B cell (primary cell): ENCODE data around the gene CDC37. TPM values are rescaled to one million over a fixed set of nuclear protein-coding genes. Genes with fewer than 3 reads are reported as not detected.

Experiments
- ATAC-seq: fragments of 200-7000 bp; cut with Tn5 transposase; one replicate; pipeline ENCODE4 v1.10.0; 2021; ENCODE audit warnings: low read depth, mild to moderate bottlenecking, moderate number of reproducible peaks, moderate library complexity
- CTCF ChIA-PET: fragments of 350-600 bp; sonication (Branson Sonifier 250); formaldehyde crosslinking; loops from one replicate; lab custom pipeline; 2021; ENCODE audit warnings: antibody characterized with exemption, inconsistent platforms; lab: Charles Lee
- POLR2A ChIA-PET: fragments of 350-600 bp; sonication (Branson Sonifier 250); formaldehyde crosslinking; loops from one replicate; lab custom pipeline; 2021; ENCODE audit warnings: antibody characterized with exemption; lab: Charles Lee
- DNase-seq: peaks from one replicate; pipeline ENCODE4 v3.0.0; 2013
- H2AFZ ChIP-seq: 2 replicates; pipeline ENCODE4 v1.6.1; 2012; ENCODE audit warnings: mild to moderate bottlenecking, low read depth, low read length; ENCODE audit not compliant: insufficient read depth, poor library complexity, severe bottlenecking
- H3K27ac ChIP-seq, 2 donors: 1 replicate in 1 of 2; 2 replicates in 1 of 2; pipeline ENCODE4 v1.5.1; 2012 to 2013; ENCODE audit warnings: low read length in 2 of 2, mild to moderate bottlenecking in 2 of 2, moderate library complexity in 1 of 2
- H3K27me3 ChIP-seq, 4 experiments: fragments of 200-600 bp in 1 of 4; sonication (generic) in 1 of 4; replicated peaks in 1 of 4; 1 replicate in 2 of 4; 2 replicates in 2 of 4; pipeline versions ENCODE4 v1.6.1 to v1.7.0; 2013 to 2016; ENCODE audit warnings: low read length in 3 of 4, mild to moderate bottlenecking in 2 of 4, mixed read lengths in 1 of 4, moderate library complexity in 1 of 4; ENCODE audit not compliant: insufficient read depth in 4 of 4, control insufficient read depth in 3 of 4; ENCODE audit errors: control extremely low read depth in 1 of 4
- H3K36me3 ChIP-seq, 2 experiments: replicated peaks in 1 of 2; 1 replicate in 1 of 2; 2 replicates in 1 of 2; pipeline versions ENCODE4 v1.6.1 to v1.7.1; 2013; ENCODE audit warnings: low read length in 1 of 2; ENCODE audit not compliant: insufficient read depth in 2 of 2, control insufficient read depth in 1 of 2; ENCODE audit errors: control extremely low read depth in 1 of 2, extremely low read depth in 1 of 2
- H3K4me1 ChIP-seq, 2 donors: fragments of 200-600 bp in 1 of 2; sonication (generic) in 1 of 2; 1 replicate in 1 of 2; 2 replicates in 1 of 2; pipeline versions ENCODE4 v1.5.1 to v1.6.1; 2013 to 2017; ENCODE audit warnings: low read length in 2 of 2; ENCODE audit not compliant: control insufficient read depth in 2 of 2, insufficient read depth in 2 of 2
- H3K4me2 ChIP-seq: replicated peaks from 2 replicates; pipeline ENCODE3; 2012; ENCODE audit warnings: mild to moderate bottlenecking, low read depth, low read length; ENCODE audit not compliant: poor library complexity, severe bottlenecking
- H3K4me3 ChIP-seq, 5 experiments: fragments of 200-600 bp in 1 of 5; sonication (generic) in 1 of 5; 1 replicate in 3 of 5; 2 replicates in 2 of 5; pipeline versions ENCODE4 v1.5.1 to v1.7.0; 2011 to 2016; ENCODE audit warnings: low read length in 4 of 5, mild to moderate bottlenecking in 4 of 5, low read depth in 2 of 5, control low read depth in 1 of 5, moderate library complexity in 1 of 5; ENCODE audit not compliant: insufficient read depth in 1 of 5; ENCODE audit errors: control extremely low read depth in 1 of 5, extremely low read depth in 1 of 5
- H3K79me2 ChIP-seq: fragments of 200-600 bp; sonication (generic); one replicate; pipeline ENCODE4 v1.6.0; 2016; ENCODE audit warnings: low read length; ENCODE audit not compliant: control insufficient read depth, insufficient read depth
- H3K9ac ChIP-seq: fragments of 200-600 bp; sonication (generic); 2 replicates; pipeline ENCODE4 v1.6.1; 2017; ENCODE audit warnings: mild to moderate bottlenecking, low read length, moderate library complexity
- H3K9me3 ChIP-seq, 3 donors: one replicate each; pipeline versions ENCODE4 v1.6.1 to v1.7.1; 2013; ENCODE audit warnings: low read length in 2 of 3; ENCODE audit not compliant: control insufficient read depth in 2 of 3, insufficient read depth in 1 of 3; ENCODE audit errors: control extremely low read depth in 1 of 3
- H4K20me1 ChIP-seq: 2 replicates; pipeline ENCODE4 v1.6.0; 2012; ENCODE audit warnings: mild to moderate bottlenecking, low read length; ENCODE audit not compliant: insufficient read depth, control insufficient read depth, poor library complexity, severe bottlenecking
- H3K27ac Mint-ChIP-seq: one replicate; pipeline ENCODE4 v1.8.0; 2021; ENCODE audit warnings: mixed read lengths
- H3K27me3 Mint-ChIP-seq: one replicate; pipeline ENCODE4 v1.8.0; 2021; ENCODE audit warnings: mixed read lengths
- H3K4me1 Mint-ChIP-seq: one replicate; pipeline ENCODE4 v1.8.0; 2021; ENCODE audit warnings: mixed read lengths
- H3K4me3 Mint-ChIP-seq: one replicate; pipeline ENCODE4 v1.8.0; 2021; ENCODE audit warnings: mixed read lengths
- H3K9me3 Mint-ChIP-seq: one replicate; pipeline ENCODE4 v1.8.0; 2022; ENCODE audit warnings: mixed read lengths; ENCODE audit not compliant: insufficient read depth
- CTCF ChIP-seq: fragments of 200-600 bp; IDR thresholded peaks from one replicate; pipeline ENCODE4 v1.8.0; 2022; ENCODE audit warnings: antibody characterized with exemption, mild to moderate bottlenecking
- EZH2 ChIP-seq: IDR thresholded peaks from 2 replicates; pipeline ENCODE4 v1.6.1; 2012; ENCODE audit warnings: borderline replicate concordance, low read depth, mild to moderate bottlenecking, moderate library complexity, low read length; ENCODE audit not compliant: insufficient read depth, poor library complexity, severe bottlenecking
- WGBS: methylation state at CpG from one replicate; pipeline ENCODE4 v1.1.5; 2013; ENCODE audit warnings: missing lambda C conversion rate; ENCODE audit not compliant: insufficient coverage; 5-methylcytosine and 5-hydroxymethylcytosine counted together
- intact Hi-C: fragments of 100-400 bp; cut with micrococcal nuclease; formaldehyde crosslinking; loops from one replicate; pipeline ENCODE4 v1.10.0; 2022
- polyA plus RNA-seq: library from polyadenylated mRNA; depleted of rRNA; stranded (reverse); fragments of >200 nt; gene quantifications from 2 replicates; pipeline ENCODE4 v1.2.3, GENCODE V29; 2012
- total RNA-seq, 2 donors: library from RNA; stranded (reverse); fragments of 120-200 nt in 1 of 2; gene quantifications; 1 replicate in 1 of 2; 2 replicates in 1 of 2; pipeline versions ENCODE4 v1.2.3 to v1.2.4, GENCODE V29; 2013 to 2022

CDC37 gene
- total and polyA plus RNA-seq, 2 donors (not counting 1 experiment from before 2014, with no cell fraction given), result 193 to 408 TPM

- H3K4me1 ChIP-seq, result no peaks in the 10 kb centered on the region
- no peaks in the 10 kb centered on the region for H4K20me1 ChIP-seq
- DNase-seq, result no peak
- H3K9ac ChIP-seq, result no peak overlapping the region
- H3K4me2 ChIP-seq, result no peak overlapping the region
- TF ChIP-seq CTCF (no peak), EZH2 (no peak)
- Mint-ChIP-seq H3K9me3 (no peaks in the 10 kb centered on the region), H3K27ac (no peak overlapping the region), H3K4me1 (no peaks in the 10 kb centered on the region), H3K27me3 (no peaks in the 10 kb centered on the region), H3K4me3 (no peak overlapping the region)
- intact Hi-C loops, result no loop called here
- H3K4me3 ChIP-seq, result no peak overlapping the region
- peaks cover 0 to 13% of the 10 kb centered on the region in 2 experiments for H3K36me3 ChIP-seq
- POLR2A ChIA-PET, result interaction anchor here (1.0 kb wide), 1 partner anchor 57 kb away, joined by 3 read pairs; no protein-coding TSS in a partner anchor
- no peak overlapping the region for H3K27ac ChIP-seq
- no peak overlapping the region for H2AFZ ChIP-seq
- H3K79me2 ChIP-seq, result no peaks in the 10 kb centered on the region
- no peaks in the 10 kb centered on the region for H3K9me3 ChIP-seq
- CTCF ChIA-PET, result interaction anchor here (0.8 kb wide), 1 partner anchor 78 kb away, joined by 4 read pairs; no protein-coding TSS in a partner anchor
- H3K27me3 ChIP-seq, result no peaks in the 10 kb centered on the region
- ATAC-seq, result no peak
- WGBS, result 91% methylated on average over 9 of the region's 10 CpGs
Measured at GRCh38 chr19:10346509-10346908, 56.8 kb downstream of the CDC37 start.

GRCh38 chr19:10344780-10345179, 58.6 kb downstream of the CDC37 start:
- CTCF ChIA-PET, result interaction anchor here (0.9 kb wide), 1 partner anchor 12 kb away, joined by 3 read pairs; the partner anchor contains the start of gene RAVER1
- no peaks in the 10 kb centered on the region for H4K20me1 ChIP-seq
- H3K9ac ChIP-seq, result no peak overlapping the region
- no peaks in the 10 kb centered on the region for H3K9me3 ChIP-seq
- no peak for DNase-seq
- H3K4me1 ChIP-seq, result peaks cover 4 to 9% of the 10 kb centered on the region in 2 donors
- intact Hi-C loops, result no loop called here
- POLR2A ChIA-PET, result interaction anchor here (0.7 kb wide), 1 partner anchor 11 kb away, joined by 4 read pairs; no protein-coding TSS in a partner anchor
- H3K9me3 Mint-ChIP-seq, result no peaks in the 10 kb centered on the region
- no peak overlapping the region for H2AFZ ChIP-seq
- TF ChIP-seq CTCF (no peak), EZH2 (no peak)
- H3K27me3 ChIP-seq, result no peaks in the 10 kb centered on the region
- peaks cover 0 to 1% of the 10 kb centered on the region in 2 experiments for H3K36me3 ChIP-seq
- H3K4me3 Mint-ChIP-seq, result no peak overlapping the region
- H3K4me2 ChIP-seq, result no peak overlapping the region
- no peaks in the 10 kb centered on the region for H3K27me3 Mint-ChIP-seq
- no peak overlapping the region for H3K4me3 ChIP-seq
- H3K27ac ChIP-seq, result no peak overlapping the region
- no peak overlapping the region for H3K27ac Mint-ChIP-seq
- H3K79me2 ChIP-seq, result peaks cover 7% of the 10 kb centered on the region
- H3K4me1 Mint-ChIP-seq, result peaks cover 5% of the 10 kb centered on the region
- 100% methylated on average over 2 of the region's 10 CpGs for WGBS
- ATAC-seq, result no peak
